OCI-LY3 (cell line): Measurements from ENCODE around the gene NOVA2.

ENCODE experiments used
- H2AFZ ChIP-seq: fragments of 200-600, 300-600 bp; shearing (Covaris generic); 2 replicates; pipeline ENCODE4 v1.6.0; 2014; ENCODE audit warnings: antibody characterized with exemption, low read depth, low read length
- H3K27ac ChIP-seq: fragments of 200-600, 300-600 bp; sonication (generic); 2 replicates; pipeline ENCODE4 v1.5.1; 2014; ENCODE audit warnings: mild to moderate bottlenecking, low read length, moderate library complexity, mixed read lengths
- H3K27me3 ChIP-seq: fragments of 200-600, 300-600 bp; sonication (generic); 2 replicates; pipeline ENCODE4 v1.6.1; 2014; ENCODE audit warnings: low read depth, low read length, mixed read lengths
- H3K36me3 ChIP-seq: fragments of 200-600, 300-600 bp; sonication (generic); replicated peaks from 2 replicates; pipeline ENCODE3; 2014; ENCODE audit warnings: low read depth, low read length, mixed read lengths
- H3K4me1 ChIP-seq: fragments of 300-600, 200-600 bp; sonication (generic); 2 replicates; pipeline ENCODE4 v1.6.1; 2014; ENCODE audit warnings: low read length, mixed read lengths
- H3K4me2 ChIP-seq: fragments of 200-600, 300-600 bp; sonication (generic); 2 replicates; pipeline ENCODE4 v1.6.1; 2014; ENCODE audit warnings: low read length, mixed read lengths
- H3K4me3 ChIP-seq: fragments of 300-600, 200-600 bp; sonication (generic); 2 replicates; pipeline ENCODE4 v1.5.1; 2014; ENCODE audit warnings: antibody characterized with exemption, mild to moderate bottlenecking, low read length, moderate library complexity
- H3K79me2 ChIP-seq: fragments of 300-600, 200-600 bp; shearing (Covaris generic); 2 replicates; pipeline ENCODE4 v1.6.1; 2014; ENCODE audit warnings: mild to moderate bottlenecking, low read length, mixed read lengths
- H3K9ac ChIP-seq: fragments of 300-600, 200-600 bp; shearing (Covaris generic); 2 replicates; pipeline ENCODE4 v1.6.0; 2014; ENCODE audit warnings: mild to moderate bottlenecking, low read length, moderate library complexity
- H3K9me3 ChIP-seq: fragments of 200-600, 300-600 bp; shearing (Covaris generic); 2 replicates; pipeline ENCODE4 v1.6.1; 2014; ENCODE audit warnings: low read length, mixed read lengths; ENCODE audit not compliant: insufficient read depth
- H4K20me1 ChIP-seq: fragments of 200-600, 300-600 bp; sonication (generic); 2 replicates; pipeline ENCODE4 v1.6.1; 2016; ENCODE audit warnings: low read length, mixed read lengths; ENCODE audit not compliant: insufficient read depth
- EZH2phosphoT487 ChIP-seq: fragments of 200-600 bp; shearing (Covaris generic); IDR thresholded peaks from 2 replicates; pipeline ENCODE4 v1.6.1; 2018; ENCODE audit warnings: antibody characterized with exemption, mixed run types, low read depth
- TF ChIP-seq, protein P1 (sequence below): fragments of 200-600, 300-600 bp; sonication (generic); IDR thresholded peaks from 2 replicates; pipeline ENCODE4 v1.5.1; 2014; ENCODE audit warnings: antibody characterized with exemption, low read length, low read depth

Gene NOVA2

DNA sequence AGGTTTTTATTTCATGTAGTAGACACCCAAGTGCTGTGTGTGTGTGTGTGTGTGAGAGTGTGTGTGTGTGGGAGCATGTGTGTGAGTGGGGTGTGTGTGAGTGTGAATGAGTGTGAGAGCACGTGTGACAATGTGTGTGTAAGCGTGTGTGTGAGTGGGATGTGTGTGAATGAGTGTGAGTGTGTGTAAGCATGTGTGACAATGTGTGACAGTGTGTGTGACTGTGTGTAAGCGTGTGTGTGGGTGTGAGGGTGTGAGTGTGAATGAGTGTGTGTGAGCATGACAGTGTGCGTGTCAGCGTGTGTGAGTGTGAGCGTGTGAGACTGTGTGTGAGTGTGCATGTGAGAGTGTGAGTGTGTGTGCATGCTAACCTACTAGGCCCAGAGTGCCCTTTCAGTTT, 15.3 kb downstream of the NOVA2 start:
- no peak overlapping the region for H2AFZ ChIP-seq
- H4K20me1 ChIP-seq, result no peaks in the 10 kb centered on the region
- H3K27ac ChIP-seq, result no peak overlapping the region
- no peak overlapping the region for H3K4me3 ChIP-seq
- no peak overlapping the region for H3K4me2 ChIP-seq
- H3K36me3 ChIP-seq, result no peaks in the 10 kb centered on the region
- H3K9me3 ChIP-seq, result no peaks in the 10 kb centered on the region
- peaks cover 6% of the 10 kb centered on the region for H3K27me3 ChIP-seq
- no peak overlapping the region for H3K9ac ChIP-seq
- H3K79me2 ChIP-seq, result no peaks in the 10 kb centered on the region
- no peaks in the 10 kb centered on the region; the same call in 1 of the 2 replicates for H3K4me1 ChIP-seq
- TF ChIP-seq EZH2phosphoT487, result no peak
- TF ChIP-seq, protein P1, sequence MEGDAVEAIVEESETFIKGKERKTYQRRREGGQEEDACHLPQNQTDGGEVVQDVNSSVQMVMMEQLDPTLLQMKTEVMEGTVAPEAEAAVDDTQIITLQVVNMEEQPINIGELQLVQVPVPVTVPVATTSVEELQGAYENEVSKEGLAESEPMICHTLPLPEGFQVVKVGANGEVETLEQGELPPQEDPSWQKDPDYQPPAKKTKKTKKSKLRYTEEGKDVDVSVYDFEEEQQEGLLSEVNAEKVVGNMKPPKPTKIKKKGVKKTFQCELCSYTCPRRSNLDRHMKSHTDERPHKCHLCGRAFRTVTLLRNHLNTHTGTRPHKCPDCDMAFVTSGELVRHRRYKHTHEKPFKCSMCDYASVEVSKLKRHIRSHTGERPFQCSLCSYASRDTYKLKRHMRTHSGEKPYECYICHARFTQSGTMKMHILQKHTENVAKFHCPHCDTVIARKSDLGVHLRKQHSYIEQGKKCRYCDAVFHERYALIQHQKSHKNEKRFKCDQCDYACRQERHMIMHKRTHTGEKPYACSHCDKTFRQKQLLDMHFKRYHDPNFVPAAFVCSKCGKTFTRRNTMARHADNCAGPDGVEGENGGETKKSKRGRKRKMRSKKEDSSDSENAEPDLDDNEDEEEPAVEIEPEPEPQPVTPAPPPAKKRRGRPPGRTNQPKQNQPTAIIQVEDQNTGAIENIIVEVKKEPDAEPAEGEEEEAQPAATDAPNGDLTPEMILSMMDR, result no peak

DNA sequence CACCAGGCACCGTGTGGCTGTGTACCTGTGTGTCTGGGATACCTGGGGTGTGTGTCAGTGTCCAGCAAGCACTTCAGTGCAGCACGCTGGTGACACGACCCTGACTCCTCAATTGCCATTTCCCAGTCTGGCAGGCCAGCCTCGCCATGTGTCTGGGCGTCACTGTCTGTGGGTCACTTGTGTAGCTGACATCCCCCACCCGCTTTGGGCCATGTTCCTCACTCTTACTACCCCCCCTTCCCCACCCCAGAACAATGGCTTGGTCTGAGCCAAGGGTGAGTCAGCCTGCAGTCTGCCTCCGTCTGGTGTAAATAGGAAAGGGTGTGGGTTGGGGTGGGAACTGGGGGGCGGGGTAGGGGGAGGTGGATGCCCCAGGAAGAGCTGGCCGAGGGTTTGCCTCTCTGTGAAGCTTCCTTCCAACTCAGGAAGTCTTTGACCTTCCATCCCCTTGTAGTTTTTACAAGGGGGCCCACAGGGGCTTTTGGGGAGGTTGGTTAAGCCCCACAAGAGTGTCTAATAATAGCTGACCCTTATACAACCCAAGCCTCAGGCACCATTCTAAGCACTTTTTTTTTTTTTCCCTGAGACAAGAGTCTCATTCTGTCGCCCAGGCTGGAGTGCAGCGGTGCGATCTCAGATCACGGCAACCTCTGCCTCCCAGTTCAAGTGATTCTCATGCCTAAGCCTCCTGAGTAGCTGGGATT, 17.6 kb downstream of the NOVA2 start:
- Histone ChIP-seq H3K4me1 (no peaks in the 10 kb centered on the region; the same call in 1 of the 2 replicates), H3K4me3 (no peak overlapping the region), H4K20me1 (no peaks in the 10 kb centered on the region), H3K27me3 (peaks cover 6% of the 10 kb centered on the region), H3K27ac (no peak overlapping the region), H3K9ac (no peak overlapping the region), H2AFZ (no peak overlapping the region), H3K36me3 (no peaks in the 10 kb centered on the region), H3K9me3 (no peaks in the 10 kb centered on the region), H3K79me2 (no peaks in the 10 kb centered on the region), H3K4me2 (no peak overlapping the region)
- no peak for TF ChIP-seq EZH2phosphoT487
- TF ChIP-seq, protein P1, result no peak

DNA sequence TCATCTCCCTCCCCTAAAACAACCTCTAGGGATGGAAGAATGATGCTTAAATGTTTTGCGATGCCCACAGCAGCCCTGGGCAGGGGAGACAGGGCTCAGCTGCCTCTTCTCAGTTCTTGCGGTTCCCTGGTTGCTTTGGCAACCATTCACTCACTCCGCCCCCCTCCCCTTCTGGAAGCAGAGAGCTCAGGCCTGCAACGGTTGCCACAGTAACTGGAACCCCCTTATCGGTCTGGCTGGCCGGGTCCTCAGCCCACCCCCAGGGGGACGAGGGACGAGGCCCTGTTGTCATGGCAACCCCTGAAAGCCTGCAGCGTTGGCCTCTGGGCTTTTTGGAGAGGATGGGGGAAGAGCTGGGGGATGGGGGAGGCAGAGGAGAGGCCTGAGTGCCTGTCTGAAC, 19.5 kb downstream of the NOVA2 start:
- Histone ChIP-seq H3K4me2 (no peak overlapping the region), H3K27ac (no peak overlapping the region), H3K9me3 (no peaks in the 10 kb centered on the region)

DNA sequence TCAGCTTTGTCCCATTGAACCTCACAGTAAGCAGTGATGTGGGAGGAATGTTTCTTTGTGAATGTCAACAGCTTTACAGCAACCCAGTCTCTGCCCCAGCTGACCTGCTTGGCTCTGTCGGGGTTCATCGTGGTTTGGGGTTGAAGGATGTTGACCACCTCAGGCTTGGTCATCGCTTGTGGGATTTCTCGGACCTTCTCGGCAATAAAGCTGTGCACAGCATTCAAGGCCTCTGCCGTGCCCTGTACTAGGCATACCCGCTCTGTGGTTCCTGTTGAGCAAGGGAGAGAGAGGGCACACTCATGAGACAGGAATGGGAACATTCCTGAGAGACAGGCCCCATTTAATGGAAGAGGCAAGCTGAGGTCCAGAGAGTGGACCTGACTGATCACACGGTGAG, 20.0 kb downstream of the NOVA2 start:
- no peak overlapping the region for H3K9ac ChIP-seq
- no peak overlapping the region for H3K4me3 ChIP-seq
- peak overlapping the region; percentile 81 for H2AFZ ChIP-seq
- no peak for TF ChIP-seq EZH2phosphoT487
- TF ChIP-seq, protein P1, result no peak
- H3K36me3 ChIP-seq, result no peaks in the 10 kb centered on the region
- H4K20me1 ChIP-seq, result no peaks in the 10 kb centered on the region
- H3K27ac ChIP-seq, result no peak overlapping the region
- no peaks in the 10 kb centered on the region for H3K79me2 ChIP-seq
- H3K4me1 ChIP-seq, result no peaks in the 10 kb centered on the region; the same call in 1 of the 2 replicates
- 0 out of 2 replicates have a peak overlapping the region, but pooled peaks have one; percentile 6 for H3K4me2 ChIP-seq
- H3K27me3 ChIP-seq, result 0 out of 2 replicates have a peak, but pooled peaks cover 1% of the 10 kb centered on the region
- H3K9me3 ChIP-seq, result no peaks in the 10 kb centered on the region

More for the DNA sequence above, 19.5 kb downstream of the NOVA2 start:
- no peak for TF ChIP-seq EZH2phosphoT487
- TF ChIP-seq, protein P1, result no peak
- Histone ChIP-seq H4K20me1 (no peaks in the 10 kb centered on the region), H3K4me1 (no peaks in the 10 kb centered on the region; the same call in 1 of the 2 replicates), H3K4me3 (no peak overlapping the region), H3K9ac (no peak overlapping the region), H3K27me3 (no peaks in the 10 kb centered on the region), H3K79me2 (no peaks in the 10 kb centered on the region), H3K36me3 (no peaks in the 10 kb centered on the region), H2AFZ (no peak overlapping the region)
